HepG2 (cell line): Measurements from ENCODE around the gene TBC1D1. TPM values are rescaled to one million over a fixed set of nuclear protein-coding genes. Genes with fewer than 3 reads are reported as not detected.

ENCODE experiments used
- ATAC-seq: fragments of 200-7000 bp; cut with Tn5 transposase; 3 replicates; pipeline ENCODE4 v1.9.1; 2020; ENCODE audit warnings: mild to moderate bottlenecking, moderate library complexity
- BruUV-seq: library from RNA; stranded (reverse); fragments of 400-500 nt; replicated peaks from 2 replicates; lab custom pipeline; 2021; lab: Mats Ljungman, UMichigan
- CTCF ChIA-PET: fragments of 300-600 bp; formaldehyde crosslinking; extraction: SDS; loops from one replicate; lab custom pipeline; 2021; ENCODE audit warnings: low total read pairs, inconsistent platforms, low intra/inter-chr PET ratio; lab: Yijun Ruan, JAX
- POLR2A ChIA-PET: fragments of 350-600 bp; sonication (Branson Sonifier 250); formaldehyde crosslinking; loops from one replicate; lab custom pipeline; 2020; ENCODE audit warnings: antibody characterized with exemption, inconsistent platforms; lab: Yijun Ruan, JAX
- DNase-seq: peaks from one replicate; pipeline ENCODE4 v3.0.0-alpha.2; 2015; ENCODE audit warnings: low spot score
- FAIRE-seq: peaks from 3 replicates; lab custom pipeline; 2011; peaks lifted over from hg19 to GRCh38; lab: Jason Lieb, UNC
- H2AFZ ChIP-seq: one replicate; pipeline ENCODE4 v1.6.1; 2011; ENCODE audit warnings: low read length, inconsistent platforms
- H3K27ac ChIP-seq: fragments of 300-600 bp; 3 replicates; pipeline ENCODE4 v1.8.0; 2011; ENCODE audit warnings: mixed run types, mild to moderate bottlenecking, mixed read lengths, low read length, inconsistent platforms; ENCODE audit not compliant: insufficient read depth; ENCODE audit errors: extremely low read length
- H3K27me3 ChIP-seq, 2 experiments: fragments of 200-600 bp in 1 of 2; 2 replicates in 1 of 2; 3 replicates in 1 of 2; pipeline versions ENCODE4 v1.6.0 to v1.8.0; 2011; ENCODE audit warnings: low read length in 2 of 2, mild to moderate bottlenecking in 2 of 2, moderate library complexity in 2 of 2, inconsistent platforms in 1 of 2; ENCODE audit not compliant: insufficient read depth in 2 of 2, control insufficient read depth in 1 of 2
- H3K36me3 ChIP-seq, 2 experiments: fragments of 200-600 bp in 1 of 2; replicated peaks in 1 of 2; 2 replicates in 1 of 2; 3 replicates in 1 of 2; pipeline versions ENCODE4 v1.5.1 to v1.8.0; 2011; ENCODE audit warnings: low read length in 2 of 2, inconsistent platforms in 1 of 2; ENCODE audit not compliant: insufficient read depth in 2 of 2, control insufficient read depth in 1 of 2
- H3K4me1 ChIP-seq: 2 replicates; pipeline ENCODE4 v1.5.1; 2012; ENCODE audit warnings: low read length, inconsistent platforms; ENCODE audit not compliant: insufficient read depth
- H3K4me2 ChIP-seq: 2 replicates; pipeline ENCODE4 v1.6.0; 2011; ENCODE audit warnings: low read depth, low read length, inconsistent platforms
- H3K4me3 ChIP-seq, 3 experiments: fragments of 200-600 bp in 1 of 3; sonication (generic), shearing (Covaris generic) in 1 of 3; replicated peaks in 1 of 3; 2 replicates each; pipeline ENCODE4 v1.5.1; 2011 to 2016; ENCODE audit warnings: low read length in 3 of 3, inconsistent platforms in 2 of 3, low read depth in 2 of 3, mild to moderate bottlenecking in 2 of 3, control low read depth in 1 of 3, mixed read lengths in 1 of 3; ENCODE audit not compliant: insufficient read depth in 1 of 3
- H3K79me2 ChIP-seq: one replicate; pipeline ENCODE4 v1.6.1; 2011; ENCODE audit warnings: low read length, inconsistent platforms; ENCODE audit not compliant: insufficient read depth
- H3K9ac ChIP-seq: 2 replicates; pipeline ENCODE4 v1.6.0; 2011; ENCODE audit warnings: mild to moderate bottlenecking, low read depth, low read length, inconsistent platforms; ENCODE audit not compliant: insufficient read depth
- H3K9me3 ChIP-seq: 2 replicates; pipeline ENCODE4 v1.5.1; 2012; ENCODE audit warnings: mild to moderate bottlenecking, low read length
- H4K20me1 ChIP-seq: 2 replicates; pipeline ENCODE4 v1.6.0; 2011; ENCODE audit warnings: inconsistent platforms, mild to moderate bottlenecking, low read length, moderate library complexity; ENCODE audit not compliant: insufficient read depth
- ATF3 ChIP-seq: sonication (generic); formaldehyde crosslinking; IDR thresholded peaks from 2 replicates; pipeline ENCODE4 v1.4.0; 2020; ENCODE audit warnings: missing genetic modification reagents
- CHD4 ChIP-seq: fragments of 200-600 bp; sonication (generic); IDR thresholded peaks from 2 replicates; pipeline ENCODE4 v1.7.0; 2017; ENCODE audit warnings: mild to moderate bottlenecking, low read length, borderline replicate concordance
- DDIT3 ChIP-seq: sonication (generic); formaldehyde crosslinking; IDR thresholded peaks from 2 replicates; pipeline ENCODE4 v1.4.0; 2020; ENCODE audit warnings: mild to moderate bottlenecking, missing genetic modification reagents
- IKZF5 ChIP-seq: IDR thresholded peaks from 2 replicates; pipeline ENCODE4 v1.6.1; 2018; ENCODE audit warnings: missing genetic modification reagents, mild to moderate bottlenecking, missing compliant biosample characterization
- KMT2A ChIP-seq: sonication (generic); formaldehyde crosslinking; IDR thresholded peaks from 2 replicates; pipeline ENCODE4 v1.4.0; 2020; ENCODE audit warnings: missing genetic modification reagents
- NFYB ChIP-seq: sonication (generic); formaldehyde crosslinking; IDR thresholded peaks from 2 replicates; pipeline ENCODE4 v1.4.0; 2020; ENCODE audit warnings: missing genetic modification reagents
- PREB ChIP-seq: sonication (generic); formaldehyde crosslinking; IDR thresholded peaks from 2 replicates; pipeline ENCODE4 v1.4.0; 2020; ENCODE audit warnings: missing genetic modification reagents
- TP53 ChIP-seq: sonication (generic); formaldehyde crosslinking; conservative IDR thresholded peaks from 2 replicates; pipeline ENCODE4 v1.4.0; 2020; ENCODE audit warnings: missing genetic modification reagents
- ZNF17 ChIP-seq: sonication (generic); formaldehyde crosslinking; IDR thresholded peaks from 2 replicates; pipeline ENCODE4 v1.5.0; 2020; ENCODE audit warnings: mild to moderate bottlenecking, missing genetic modification reagents
- ZNF597 ChIP-seq: sonication (generic); formaldehyde crosslinking; IDR thresholded peaks from 2 replicates; pipeline ENCODE4 v1.5.0; 2020; ENCODE audit warnings: missing genetic modification reagents
- WGBS: methylation state at CpG from one replicate; pipeline ENCODE4 v1.1.6; 2017; ENCODE audit warnings: low lambda C conversion rate; 5-methylcytosine and 5-hydroxymethylcytosine counted together
- in situ Hi-C: cut with HindIII; loops from 2 replicates; pipeline ENCODE4 v1.10.0; 2017; ENCODE audit warnings: low pct_unique_long_range_greater_than_20kb; ENCODE audit not compliant: extremely low pct_ligation_motif_present
- intact Hi-C: fragments of 100-400 bp; cut with micrococcal nuclease; formaldehyde crosslinking; loops from one replicate; pipeline ENCODE4 v1.10.0; 2022; ENCODE audit not compliant: unreplicated experiment
- polyA plus RNA-seq, 8 experiments: library from polyadenylated mRNA; depleted of rRNA in 3 of 8; stranded (reverse) in 7 of 8; unstranded in 1 of 8; fragments of >200 nt; fragmentation: Illumina TruSeq in 4 of 8; extraction: Trizol in 4 of 8; gene quantifications; 2 replicates each; pipeline versions ENCODE4 v1.2.1 to v1.2.3, GENCODE V29; 2011 to 2016; ENCODE audit warnings: low read depth in 4 of 8, missing spikeins in 1 of 8, mixed read lengths in 1 of 8; ENCODE audit not compliant: insufficient read depth in 1 of 8
- total RNA-seq, 5 experiments: library from RNA; depleted of rRNA; stranded (reverse); fragments of >200 nt; fragmentation: Illumina TruSeq; extraction: Trizol; gene quantifications; 2 replicates each; pipeline ENCODE4 v1.2.3, GENCODE V29; 2016; ENCODE audit warnings: low read depth in 1 of 5

Gene TBC1D1
- total and polyA plus RNA-seq, 2 of the 13 experiments (the other 11 are each of a cell fraction or from before 2014, with no cell fraction given), result 37.3 to 62.8 TPM

GRCh38 chr4:38004887-38005286 is 114.0 kb downstream of the TBC1D1 start:
- Histone ChIP-seq H3K27ac (no peak overlapping the region), H3K9me3 (no peaks in the 10 kb centered on the region), H2AFZ (no peak overlapping the region), H3K4me2 (no peak overlapping the region), H3K36me3 (no peaks in the 10 kb centered on the region), H4K20me1 (no peaks in the 10 kb centered on the region), H3K79me2 (peaks cover 3% of the 10 kb centered on the region), H3K9ac (no peak overlapping the region), H3K4me3 (no peak overlapping the region), H3K27me3 (no peaks in the 10 kb centered on the region), H3K4me1 (peaks cover 16% of the 10 kb centered on the region)
- intact Hi-C loops, result no loop called here
- in situ Hi-C loops, result no loop called here
- POLR2A ChIA-PET, result no interaction called here
- no peak for DNase-seq
- no peak for ATAC-seq
- TF ChIP-seq CHD4 (no peak), ATF3 (CRISPR knock-in tag) (no peak), NFYB (no peak), TP53 (CRISPR knock-in tag) (no peak)
- CTCF ChIA-PET, result no interaction called here
- BruUV-seq, result no TSS peak
- WGBS, result 79% methylated on average over 6 of the region's 6 CpGs
- no peak for FAIRE-seq

- H3K4me3 ChIP-seq, result no peak overlapping the region
- intact Hi-C loops, result no loop called here
- 90% methylated on average over 3 of the region's 3 CpGs for WGBS
- no peaks in the 10 kb centered on the region for H3K27me3 ChIP-seq
- H3K4me1 ChIP-seq, result peaks cover 16% of the 10 kb centered on the region
- H3K27ac ChIP-seq, result no peak overlapping the region
- no peak overlapping the region for H3K4me2 ChIP-seq
- no TSS peak for BruUV-seq
- H3K36me3 ChIP-seq, result no peaks in the 10 kb centered on the region
- no peak overlapping the region for H2AFZ ChIP-seq
- ChIA-PET POLR2A (no interaction called here), CTCF (no interaction called here)
- no peak for TF ChIP-seq ZNF17 (CRISPR knock-in tag)
- TF ChIP-seq KMT2A (CRISPR knock-in tag), result no peak
- no peak for TF ChIP-seq DDIT3 (CRISPR knock-in tag)
- no peak for TF ChIP-seq PREB (CRISPR knock-in tag)
- no peak for TF ChIP-seq ZNF597 (CRISPR knock-in tag)
- no peak for TF ChIP-seq IKZF5
- no peak for FAIRE-seq
- DNase-seq, result no peak
- in situ Hi-C loops, result no loop called here
- no peaks in the 10 kb centered on the region for H3K9me3 ChIP-seq
- no peak for ATAC-seq
- H3K9ac ChIP-seq, result no peak overlapping the region
- H3K79me2 ChIP-seq, result peaks cover 3% of the 10 kb centered on the region
- no peaks in the 10 kb centered on the region for H4K20me1 ChIP-seq
Measured at GRCh38 chr4:38005637-38006036, 114.8 kb downstream of the TBC1D1 start.
